Measurements from ENCODE around the gene ELL. TPM values are rescaled to one million over a fixed set of nuclear protein-coding genes. Genes with fewer than 3 reads are reported as not detected.
A peak's percentile ranks its signal among the peaks of the same experiment; 100 is the strongest.

The ELL gene
- total and polyA plus RNA-seq, 9 of the 15 experiments (the other 6 are each of a cell fraction or from before 2014, with no cell fraction given): 0.24 to 22.5 (median 4.1) TPM

GRCh38 chr19:18417250-18418028 lies 104.4 kb downstream of the ELL start (continued):
- no peak for TF ChIP-seq GABPB2 (CRISPR knock-in tag; conservative IDR thresholded peaks at IDR 0.05)
- TF ChIP-seq BACH1 (tag; IDR thresholded peaks at IDR 0.05): no peak
- peak in 1 of 2 experiments; percentile 77; a peak in 1 of 4 replicates for TF ChIP-seq ETV6 (IDR thresholded peaks at IDR 0.05; ENCODE audit: borderline replicate concordance in 1 of 2, low read depth in 2 of 2, low read length in 1 of 2)
- no peak for TF ChIP-seq ETV6 (CRISPR knock-in tag; IDR thresholded peaks at IDR 0.05; ENCODE audit: borderline replicate concordance)
- no peak for TF ChIP-seq FOXM1 (IDR thresholded peaks at IDR 0.05; ENCODE audit: low read depth)
- no peak for TF ChIP-seq FOXM1 (CRISPR knock-in tag; IDR thresholded peaks at IDR 0.05; ENCODE audit: low read depth)
- TF ChIP-seq SIX5 (IDR thresholded peaks at IDR 0.05; ENCODE audit: borderline replicate concordance in 1 of 2, insufficient read depth in 1 of 2, low read depth in 1 of 2, low read length in 2 of 2): no peak

DNA sequence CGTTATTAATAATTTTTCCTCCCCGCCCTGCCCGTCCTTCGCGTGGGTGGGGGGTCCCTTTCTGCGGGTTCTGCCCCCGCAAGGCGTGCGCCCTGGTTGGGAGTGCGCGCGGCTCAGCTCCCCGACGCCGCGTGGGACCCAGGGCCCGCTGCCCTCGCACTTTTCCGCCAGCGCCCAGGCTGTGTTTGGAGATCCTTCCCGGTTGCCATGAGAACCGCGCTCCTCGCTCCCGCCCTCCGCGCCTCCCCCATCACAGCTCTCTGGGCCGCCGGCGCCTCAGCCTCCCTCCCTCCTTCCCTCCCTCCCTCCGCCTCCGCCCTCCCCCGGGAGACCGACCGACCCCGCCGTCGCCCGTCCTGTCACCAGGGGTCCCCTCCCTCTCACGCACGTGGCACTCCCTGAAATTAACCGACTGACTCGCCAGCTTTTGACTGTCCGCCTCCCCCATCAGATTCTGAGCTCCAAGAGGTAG lies 105.1 kb downstream of the ELL start:
- under 1% methylated on average over 26 of the region's 44 CpGs for WGBS (ENCODE audit: insufficient coverage, low coverage, missing lambda C conversion rate)
- Histone ChIP-seq H3K27me3 (ENCODE audit: control insufficient read depth in 2 of 2, insufficient read depth in 2 of 2, low read length in 2 of 2) (no peaks in the 10 kb centered on the region), H4K20me1 (replicated peaks; ENCODE audit: control insufficient read depth, insufficient read depth, low read length) (peaks cover 10% of the 10 kb centered on the region; the same call in 1 of the 2 replicates), H3K79me2 (ENCODE audit: control insufficient read depth, insufficient read depth, low read length) (peaks cover 41% of the 10 kb centered on the region), H3K27ac (ENCODE audit: extremely low read depth, low read depth, low read length) (peak overlapping the region; percentile 97), H3K9me3 (replicated peaks; ENCODE audit: control insufficient read depth, insufficient read depth, low read depth, low read length) (no peaks in the 10 kb centered on the region), H3K9me1 (ENCODE audit: control insufficient read depth, insufficient read depth, low read length) (no peaks in the 10 kb centered on the region), H3K4me3 (peak overlapping the region; percentile 60), H3K9ac (ENCODE audit: insufficient read depth in 1 of 2, low read depth in 2 of 2, low read length in 2 of 2) (peak overlapping the region; percentile 90 to 93), H2AFZ (ENCODE audit: low read depth, low read length) (peak overlapping the region; percentile 77), H3K36me3 (ENCODE audit: control insufficient read depth, insufficient read depth, low read length) (peaks cover 6% of the 10 kb centered on the region; the same call in 1 of the 3 replicates), H3K4me1 (replicated peaks in 1 of 2; ENCODE audit: control insufficient read depth in 2 of 2, insufficient read depth in 2 of 2, low read length in 2 of 2) (peaks cover 51 to 86% of the 10 kb centered on the region in 2 experiments), H3K4me2 (ENCODE audit: insufficient read depth, low read length) (peak overlapping the region; percentile 88)
- DNase-seq (ENCODE audit: extremely low read depth in 1 of 4, low spot score in 3 of 4) (peak; percentile 74 to 97 (median 82)), FAIRE-seq (peak; percentile 64), ATAC-seq (peak; percentile 62)
- ChIA-PET CTCF (ENCODE audit: low intra/inter-chr PET ratio) (no interaction called here), POLR2A (interaction anchor here (0.5 to 11.1 kb wide), 10 partner anchors 12 to 647 kb away, joined by 3 to 244 read pairs (median 3); partner anchors contain the start of genes GDF15, JUND and SLC25A42)
- no TSS peak for BruUV-seq (replicated peaks)
- in situ Hi-C loops (cut with MboI) (loop anchor here (10.0 kb wide), 1 partner anchor 322 kb away; the partner anchor contains the start of gene MAST3), intact Hi-C loops (cut with micrococcal nuclease) (loop anchor here (5.0 kb wide), 1 partner anchor 215 kb away; the partner anchor contains the start of gene RAB3A)
- TF ChIP-seq PYGO2 (tag; IDR thresholded peaks at IDR 0.05) (no peak), PHF8 (IDR thresholded peaks at IDR 0.05; ENCODE audit: borderline replicate concordance, low read length) (no peak), ELF1 (tag; IDR thresholded peaks at IDR 0.05) (no peak), EWSR1 (IDR thresholded peaks at IDR 0.05; ENCODE audit: borderline replicate concordance, low read depth, partially characterized antibody) (no peak), JUND (IDR thresholded peaks at IDR 0.05; ENCODE audit: borderline replicate concordance, low read depth, low read length) (peak; percentile 31; the same call in 1 of the 2 replicates), JUND (tag; IDR thresholded peaks at IDR 0.05; ENCODE audit: borderline replicate concordance, low read depth, low read length) (no peak), RBBP5 (IDR thresholded peaks at IDR 0.05; ENCODE audit: borderline replicate concordance, insufficient read depth, low read length, poor library complexity, severe bottlenecking) (no peak), CREBBP (IDR thresholded peaks at IDR 0.05; ENCODE audit: low read depth, low read length) (no peak), ZNF146 (CRISPR knock-in tag; IDR thresholded peaks at IDR 0.05; ENCODE audit: unreplicated experiment) (no peak)
- TF ChIP-seq, protein P1, sequence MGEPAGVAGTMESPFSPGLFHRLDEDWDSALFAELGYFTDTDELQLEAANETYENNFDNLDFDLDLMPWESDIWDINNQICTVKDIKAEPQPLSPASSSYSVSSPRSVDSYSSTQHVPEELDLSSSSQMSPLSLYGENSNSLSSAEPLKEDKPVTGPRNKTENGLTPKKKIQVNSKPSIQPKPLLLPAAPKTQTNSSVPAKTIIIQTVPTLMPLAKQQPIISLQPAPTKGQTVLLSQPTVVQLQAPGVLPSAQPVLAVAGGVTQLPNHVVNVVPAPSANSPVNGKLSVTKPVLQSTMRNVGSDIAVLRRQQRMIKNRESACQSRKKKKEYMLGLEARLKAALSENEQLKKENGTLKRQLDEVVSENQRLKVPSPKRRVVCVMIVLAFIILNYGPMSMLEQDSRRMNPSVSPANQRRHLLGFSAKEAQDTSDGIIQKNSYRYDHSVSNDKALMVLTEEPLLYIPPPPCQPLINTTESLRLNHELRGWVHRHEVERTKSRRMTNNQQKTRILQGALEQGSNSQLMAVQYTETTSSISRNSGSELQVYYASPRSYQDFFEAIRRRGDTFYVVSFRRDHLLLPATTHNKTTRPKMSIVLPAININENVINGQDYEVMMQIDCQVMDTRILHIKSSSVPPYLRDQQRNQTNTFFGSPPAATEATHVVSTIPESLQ (CRISPR knock-in tag; IDR thresholded peaks at IDR 0.05): no peak
